Esophagus squamous epithelium (tissue), 5 donors: ENCODE data around the gene SLC2A13. TPM values are rescaled to one million over a fixed set of nuclear protein-coding genes. Genes with fewer than 3 reads are reported as not detected.

Source experiments
- DNase-seq: peaks from one replicate; lab custom pipeline; 2025; lab: John Stamatoyannopoulos, UW
- H3K27ac ChIP-seq, 4 donors: fragments of 200-600 bp; sonication (generic); one replicate each; pipeline ENCODE4 v1.5.1; 2016 to 2019; ENCODE audit warnings: mild to moderate bottlenecking in 1 of 4
- H3K27me3 ChIP-seq, 4 donors: fragments of 200-600 bp; sonication (generic); 1 replicate in 3 of 4; 2 replicates in 1 of 4; pipeline versions ENCODE4 v1.5.1 to v1.6.0; 2017 to 2021; ENCODE audit warnings: antibody characterized with exemption in 1 of 4
- H3K36me3 ChIP-seq, 3 donors: fragments of 200-600 bp; sonication (generic); one replicate each; pipeline ENCODE4 v1.5.1; 2016 to 2019
- H3K4me1 ChIP-seq, 3 donors: fragments of 200-600 bp; sonication (generic); one replicate each; pipeline ENCODE4 v1.5.1; 2017 to 2019
- H3K4me3 ChIP-seq, 4 donors: fragments of 200-600 bp; sonication (generic); 1 replicate in 3 of 4; 2 replicates in 1 of 4; pipeline ENCODE4 v1.5.1; 2016 to 2019; ENCODE audit warnings: mild to moderate bottlenecking in 2 of 4, moderate library complexity in 1 of 4
- H3K9me3 ChIP-seq, 3 donors: fragments of 200-600 bp; sonication (generic); one replicate each; pipeline ENCODE4 v1.5.1; 2016 to 2019
- CTCF ChIP-seq, 6 experiments: fragments of 450-650 bp in 4 of 6; fragments of 200-600 bp in 2 of 6; sonication (generic) in 2 of 6; IDR thresholded peaks; one replicate each; pipeline ENCODE4 v1.5.1; 2016 to 2019; ENCODE audit warnings: antibody characterized with exemption in 6 of 6, mild to moderate bottlenecking in 4 of 6, moderate library complexity in 4 of 6
- POLR2A ChIP-seq, 4 donors: fragments of 450-650 bp; IDR thresholded peaks; one replicate each; pipeline ENCODE4 v1.6.1; 2017; ENCODE audit warnings: antibody characterized with exemption in 4 of 4, mild to moderate bottlenecking in 4 of 4, moderate library complexity in 3 of 4
- WGBS, 2 donors: methylation state at CpG; one replicate each; pipeline ENCODE4 v1.1.5; 2018; 5-methylcytosine and 5-hydroxymethylcytosine counted together
- intact Hi-C: fragments of 100-400 bp; cut with DNase I; formaldehyde crosslinking; loops from one replicate; pipeline ENCODE4 v1.15.0; 2022
- total RNA-seq, 4 donors: library from RNA; depleted of rRNA; stranded (reverse); fragments of >200 nt; gene quantifications; one replicate each; pipeline ENCODE4 v1.1.0, GENCODE V29; 2016
- donor health status: DM: yes; HTN: yes; CAD: no.

The SLC2A13 gene
- total RNA-seq, 4 donors from 2014 or later = 2.6 to 10.5 (median 4.0) TPM

- H3K36me3 ChIP-seq = no peaks in the 10 kb centered on the region
- H3K9me3 ChIP-seq = no peaks in the 10 kb centered on the region
Measured at GRCh38 chr12:39771456-39771855, 334.4 kb downstream of the SLC2A13 start.

GRCh38 chr12:39764944-39765560, 340.8 kb downstream of the SLC2A13 start:
- 43 to 53% methylated on average over 3 of the region's 3 CpGs for WGBS, 2 donors
- H3K27me3 ChIP-seq = no peaks in the 10 kb centered on the region
- no peaks in the 10 kb centered on the region for H3K36me3 ChIP-seq
- no peak overlapping the region for H3K4me3 ChIP-seq
- no peaks in the 10 kb centered on the region for H3K4me1 ChIP-seq
- TF ChIP-seq POLR2A (IDR thresholded peaks at IDR 0.05) (no peak), CTCF (IDR thresholded peaks at IDR 0.05) (peak; percentile 44 to 84 (median 70))
- no peaks in the 10 kb centered on the region for H3K9me3 ChIP-seq
- H3K27ac ChIP-seq = no peak overlapping the region
- no peak for DNase-seq
- intact Hi-C loops = loop anchor here (10.0 kb wide), 1 partner anchor 340 kb away; the partner anchor contains the start of gene SLC2A13

More at GRCh38 chr12:39771456-39771855, 334.4 kb downstream of the SLC2A13 start:
- 95 to 100% methylated on average over 1 of the region's 1 CpG for WGBS, 2 donors
- DNase-seq = no peak
- intact Hi-C loops = no loop called here
- Histone ChIP-seq H3K4me3 (no peak overlapping the region), H3K27me3 (no peaks in the 10 kb centered on the region), H3K27ac (no peak overlapping the region), H3K4me1 (no peaks in the 10 kb centered on the region)
- TF ChIP-seq CTCF (IDR thresholded peaks at IDR 0.05) = no peak

GRCh38 chr12:39763890-39764169, 342.1 kb downstream of the SLC2A13 start:
- no peaks in the 10 kb centered on the region for H3K4me1 ChIP-seq
- intact Hi-C loops = loop anchor here (10.0 kb wide), 1 partner anchor 341 kb away; the partner anchor contains the start of gene SLC2A13

GRCh38 chr12:39763071-39763889, 342.6 kb downstream of the SLC2A13 start:
- Histone ChIP-seq H3K9me3 (no peaks in the 10 kb centered on the region), H3K4me3 (no peak overlapping the region), H3K27ac (no peak overlapping the region), H3K27me3 (no peaks in the 10 kb centered on the region), H3K36me3 (no peaks in the 10 kb centered on the region), H3K4me1 (no peaks in the 10 kb centered on the region)
- 85 to 87% methylated on average over 6 of the region's 6 CpGs for WGBS, 2 donors
- intact Hi-C loops = loop anchor here (10.0 kb wide), 1 partner anchor 342 kb away; the partner anchor contains the start of gene SLC2A13
- no peak for DNase-seq
- TF ChIP-seq CTCF (IDR thresholded peaks at IDR 0.05) = no peak
- TF ChIP-seq POLR2A (IDR thresholded peaks at IDR 0.05) = no peak

More at GRCh38 chr12:39763890-39764169, 342.1 kb downstream of the SLC2A13 start:
- H3K9me3 ChIP-seq = no peaks in the 10 kb centered on the region
- WGBS, 2 donors = 100% methylated on average over 2 of the region's 2 CpGs
- no peak overlapping the region for H3K4me3 ChIP-seq
- no peak overlapping the region for H3K27ac ChIP-seq
- no peak for DNase-seq
- no peak for TF ChIP-seq POLR2A (IDR thresholded peaks at IDR 0.05)
- H3K36me3 ChIP-seq = no peaks in the 10 kb centered on the region
- no peaks in the 10 kb centered on the region for H3K27me3 ChIP-seq

GRCh38 chr12:39755478-39755877, 350.4 kb downstream of the SLC2A13 start:
- no peaks in the 10 kb centered on the region for H3K4me1 ChIP-seq
- no peaks in the 10 kb centered on the region for H3K27me3 ChIP-seq
- no peak overlapping the region for H3K4me3 ChIP-seq
- H3K9me3 ChIP-seq = no peaks in the 10 kb centered on the region
- 80 to 81% methylated on average over 2 of the region's 2 CpGs for WGBS, 2 donors
- intact Hi-C loops = no loop called here
- no peaks in the 10 kb centered on the region for H3K36me3 ChIP-seq
- no peak overlapping the region for H3K27ac ChIP-seq
- DNase-seq = no peak
- TF ChIP-seq POLR2A (IDR thresholded peaks at IDR 0.05) (no peak), CTCF (IDR thresholded peaks at IDR 0.05) (no peak)
